SK-N-SH (cell line): ENCODE measurements around the gene PRB3. TPM values are rescaled to one million over a fixed set of nuclear protein-coding genes. Genes with fewer than 3 reads are reported as not detected.

Source experiments
- CTCF ChIA-PET: fragments of 300-600, 350-600 bp; formaldehyde crosslinking; extraction: SDS; loops from one replicate; lab custom pipeline; 2021; lab: Yijun Ruan, JAX
- POLR2A ChIA-PET: fragments of 350-600 bp; sonication (Branson Sonifier 250); formaldehyde crosslinking; extraction: SDS; loops from one replicate; lab custom pipeline; 2020; ENCODE audit warnings: antibody characterized with exemption, inconsistent platforms; lab: Yijun Ruan, JAX
- DNase-seq: peaks from one replicate; pipeline ENCODE4 v3.0.0; 2012
- H2AFZ ChIP-seq: fragments of 200-600 bp; sonication (generic); 2 replicates; pipeline ENCODE4 v1.8.1; 2016; ENCODE audit warnings: antibody characterized with exemption, mild to moderate bottlenecking, low read depth
- H3F3A ChIP-seq: fragments of 200-600 bp; sonication (generic); replicated peaks from 2 replicates; pipeline ENCODE3; 2016; ENCODE audit warnings: antibody characterized with exemption, mild to moderate bottlenecking; ENCODE audit not compliant: insufficient read depth
- H3K27ac ChIP-seq, 2 experiments: fragments of 200-500 bp in 1 of 2; fragments of 200-600 bp in 1 of 2; sonication (Bioruptor generic) in 1 of 2; sonication (generic), shearing (Covaris generic) in 1 of 2; 2 replicates each; pipeline versions ENCODE4 v1.5.1 to v1.6.1; 2014 to 2016; ENCODE audit warnings: low read depth in 2 of 2, inconsistent platforms in 1 of 2, low read length in 1 of 2, mild to moderate bottlenecking in 1 of 2, mixed read lengths in 1 of 2
- H3K27me3 ChIP-seq: fragments of 200-600 bp; sonication (generic), shearing (Covaris generic); 2 replicates; pipeline ENCODE4 v1.6.1; 2016; ENCODE audit warnings: mixed run types; ENCODE audit not compliant: insufficient read depth
- H3K36me3 ChIP-seq, 2 experiments: fragments of 200-500 bp in 1 of 2; fragments of 200-600 bp in 1 of 2; sonication (Bioruptor generic) in 1 of 2; sonication (generic) in 1 of 2; replicated peaks in 1 of 2; 2 replicates each; pipeline versions ENCODE3 to v1.5.1; 2014 to 2016; ENCODE audit warnings: low read length in 1 of 2, mild to moderate bottlenecking in 1 of 2; ENCODE audit not compliant: insufficient read depth in 2 of 2, control insufficient read depth in 1 of 2
- H3K4me1 ChIP-seq, 2 experiments: fragments of 200-500 bp in 1 of 2; fragments of 200-600 bp in 1 of 2; sonication (Bioruptor generic) in 1 of 2; sonication (generic), shearing (Covaris generic) in 1 of 2; 2 replicates each; pipeline versions ENCODE4 v1.5.1 to v1.6.1; 2014 to 2016; ENCODE audit warnings: low read depth in 1 of 2, low read length in 1 of 2, mixed run types in 1 of 2; ENCODE audit not compliant: insufficient read depth in 2 of 2, control insufficient read depth in 1 of 2
- H3K4me2 ChIP-seq: fragments of 200-600 bp; sonication (generic), shearing (Covaris generic); 2 replicates; pipeline ENCODE4 v1.6.1; 2017; ENCODE audit warnings: mixed run types
- H3K4me3 ChIP-seq, 2 experiments: fragments of 200-500 bp in 1 of 2; fragments of 200-600 bp in 1 of 2; sonication (Bioruptor generic) in 1 of 2; sonication (generic), shearing (Covaris generic) in 1 of 2; 2 replicates each; pipeline versions ENCODE4 v1.5.1 to v1.8.1; 2014 to 2016; ENCODE audit warnings: low read depth in 2 of 2, inconsistent platforms in 1 of 2, low read length in 1 of 2, mild to moderate bottlenecking in 1 of 2, mixed read lengths in 1 of 2, moderate library complexity in 1 of 2
- H3K79me2 ChIP-seq: fragments of 200-600 bp; sonication (generic); 2 replicates; pipeline ENCODE4 v1.8.1; 2017; ENCODE audit warnings: mild to moderate bottlenecking; ENCODE audit not compliant: insufficient read depth
- H3K9ac ChIP-seq: fragments of 200-600 bp; sonication (generic); 2 replicates; pipeline ENCODE4 v1.6.1; 2017; ENCODE audit warnings: mixed run types
- H3K9me2 ChIP-seq: fragments of 200-600 bp; sonication (generic); 2 replicates; pipeline ENCODE4 v1.6.1; 2017; ENCODE audit warnings: mixed run types
- H3K9me3 ChIP-seq: fragments of 200-600 bp; sonication (generic); 2 replicates; pipeline ENCODE4 v1.6.1; 2017; ENCODE audit warnings: mixed run types, mild to moderate bottlenecking, moderate library complexity
- H4K20me1 ChIP-seq: fragments of 200-600 bp; sonication (generic); 2 replicates; pipeline ENCODE4 v1.6.1; 2017; ENCODE audit warnings: mild to moderate bottlenecking, mixed run types; ENCODE audit not compliant: insufficient read depth
- CHD2 ChIP-seq: fragments of 150-350 bp; IDR thresholded peaks from 2 replicates; pipeline ENCODE4 v1.6.1; 2018; ENCODE audit warnings: low read length; ENCODE audit not compliant: partially characterized antibody
- FOXM1 ChIP-seq: IDR thresholded peaks from 2 replicates; pipeline ENCODE4 v1.4.0; 2012; ENCODE audit warnings: low read depth, mild to moderate bottlenecking
- GABPA ChIP-seq: IDR thresholded peaks from 2 replicates; pipeline ENCODE4 v1.4.0; 2012; ENCODE audit warnings: low read depth, mild to moderate bottlenecking
- MAX ChIP-seq: IDR thresholded peaks from 2 replicates; pipeline ENCODE4 v1.4.0; 2012; ENCODE audit warnings: low read depth
- MXI1 ChIP-seq: IDR thresholded peaks from 2 replicates; pipeline ENCODE4 v1.6.1; 2012; ENCODE audit warnings: mild to moderate bottlenecking, low read depth, low read length, improper control_type of control experiment
- NFIC ChIP-seq: IDR thresholded peaks from 2 replicates; pipeline ENCODE4 v1.4.0; 2012; ENCODE audit warnings: borderline replicate concordance
- RAD21 ChIP-seq: IDR thresholded peaks from 2 replicates; pipeline ENCODE4 v1.6.1; 2012; ENCODE audit warnings: mild to moderate bottlenecking, low read length
- RFX5 ChIP-seq: IDR thresholded peaks from 2 replicates; pipeline ENCODE4 v1.6.1; 2012; ENCODE audit warnings: mild to moderate bottlenecking, improper control_type of control experiment, low read length
- SIN3A ChIP-seq: IDR thresholded peaks from 2 replicates; pipeline ENCODE4 v1.6.1; 2012; ENCODE audit warnings: low read depth, mild to moderate bottlenecking, low read length, moderate library complexity, borderline replicate concordance
- TAF1 ChIP-seq: IDR thresholded peaks from 2 replicates; pipeline ENCODE4 v1.6.1; 2012; ENCODE audit warnings: low read depth, mild to moderate bottlenecking, low read length, moderate library complexity, borderline replicate concordance
- WGBS: methylation state at CpG from one replicate; pipeline ENCODE4 v1.1.6; 2017; ENCODE audit warnings: low lambda C conversion rate; 5-methylcytosine and 5-hydroxymethylcytosine counted together
- polyA plus RNA-seq, 3 experiments: library from polyadenylated mRNA; depleted of rRNA; stranded (reverse); fragments of >200 nt; gene quantifications; 2 replicates each; pipeline ENCODE4 v1.2.3, GENCODE V29; 2012

PRB3 gene
- polyA plus RNA-seq, 1 of the 3 experiments (the other 2 are of a cell fraction): not detected

DNA sequence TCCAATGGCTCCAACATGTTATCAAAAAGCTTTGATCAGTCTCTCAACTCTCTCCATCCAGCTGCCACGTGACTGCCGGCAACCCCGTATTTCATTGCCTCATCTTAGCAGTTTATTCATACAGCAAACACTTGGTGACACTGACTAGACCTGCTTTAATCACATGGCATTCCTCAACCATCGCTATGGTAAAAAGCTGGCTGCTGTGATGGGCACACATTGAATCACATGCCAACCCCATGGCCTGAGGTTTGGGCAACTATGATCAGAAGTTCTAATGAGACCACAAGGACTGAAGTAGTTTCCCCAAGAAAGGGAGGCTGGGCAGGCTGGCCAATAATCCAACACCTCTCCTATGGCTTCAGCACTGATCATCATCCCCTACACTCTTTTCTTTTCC, 42.1 kb downstream of the PRB3 start:
- WGBS: 48% methylated on average over 4 of the region's 4 CpGs
- ChIA-PET CTCF (interaction anchor here (1.1 to 7.2 kb wide), 5 partner anchors 8 to 279 kb away, joined by 4 to 59 read pairs (median 6); no protein-coding TSS in a partner anchor), POLR2A (no interaction called here)

More for the DNA sequence above, 42.1 kb downstream of the PRB3 start:
- no peaks in the 10 kb centered on the region for H3K9me3 ChIP-seq
- H3K79me2 ChIP-seq: no peaks in the 10 kb centered on the region
- H3K36me3 ChIP-seq: no peaks in the 10 kb centered on the region
- H3K4me1 ChIP-seq: no peaks in the 10 kb centered on the region
- TF ChIP-seq MXI1: no peak
- no peak for TF ChIP-seq RFX5
- TF ChIP-seq FOXM1: no peak
- no peak for TF ChIP-seq NFIC
- no peak for TF ChIP-seq RAD21
- no peak for TF ChIP-seq GABPA
- no peak for TF ChIP-seq SIN3A
- TF ChIP-seq CHD2: no peak
- no peak for TF ChIP-seq TAF1
- TF ChIP-seq MAX: no peak
- TF ChIP-seq, all 33 proteins: peak for 0
- no peak overlapping the region for H2AFZ ChIP-seq
- H3K27ac ChIP-seq: no peak overlapping the region
- no peaks in the 10 kb centered on the region for H3K9me2 ChIP-seq
- no peak overlapping the region for H3K4me2 ChIP-seq
- H3K27me3 ChIP-seq: no peaks in the 10 kb centered on the region
- H3K4me3 ChIP-seq: no peak overlapping the region
- no peaks in the 10 kb centered on the region for H4K20me1 ChIP-seq
- H3K9ac ChIP-seq: no peak overlapping the region
- no peak for DNase-seq
- no peaks in the 10 kb centered on the region for H3F3A ChIP-seq

Other genes starting within 250 kb of the PRB3 start
- 0.15 and 0.47 TPM in 2 replicates for gene TAS2R19, start 247.1 kb downstream of the PRB3 start, polyA plus RNA-seq (2012; rRNA removed)
- 0.16 and 0.39 TPM in 2 replicates for gene TAS2R31, start 238.3 kb downstream of the PRB3 start, polyA plus RNA-seq (2012; rRNA removed)
- gene TAS2R46, start 207.4 kb downstream of the PRB3 start, polyA plus RNA-seq (2012; rRNA removed): 0.07 TPM in 1 of 2 replicates, not detected in the other
- not detected in 2 replicates for gene TAS2R43, start 177.4 kb downstream of the PRB3 start, polyA plus RNA-seq (2012; rRNA removed)
- 0.05 and 0.08 TPM in 2 replicates for gene TAS2R30, start 135.1 kb downstream of the PRB3 start, polyA plus RNA-seq (2012; rRNA removed)
- 3.5 and 4.3 TPM in 2 replicates for gene SMIM10L1, start 98.5 kb downstream of the PRB3 start, polyA plus RNA-seq (2012; rRNA removed)
- not detected in 2 replicates for gene TAS2R42, start 82.8 kb downstream of the PRB3 start, polyA plus RNA-seq (2012; rRNA removed)
- gene PRB4, start 40.7 kb upstream of the PRB3 start, polyA plus RNA-seq (2012; rRNA removed): not detected in 2 replicates
- gene PRB2, start 125.9 kb upstream of the PRB3 start, polyA plus RNA-seq (2012; rRNA removed): not detected in 2 replicates